CD4-positive, alpha-beta T cell treated with Interleukin-6 for 4 hours (primary cell): ENCODE results near the gene COX20.
"Not testable (repeated sequence)": the region's sequence is repeated elsewhere in the genome, so short reads cannot be mapped to it uniquely, and the experiment has no call there.

ENCODE experiments used
- DNase-seq: peaks from one replicate; pipeline ENCODE4 v3.0.0-alpha.2; 2020; ENCODE audit warnings: mixed read lengths

Gene COX20

DNA sequence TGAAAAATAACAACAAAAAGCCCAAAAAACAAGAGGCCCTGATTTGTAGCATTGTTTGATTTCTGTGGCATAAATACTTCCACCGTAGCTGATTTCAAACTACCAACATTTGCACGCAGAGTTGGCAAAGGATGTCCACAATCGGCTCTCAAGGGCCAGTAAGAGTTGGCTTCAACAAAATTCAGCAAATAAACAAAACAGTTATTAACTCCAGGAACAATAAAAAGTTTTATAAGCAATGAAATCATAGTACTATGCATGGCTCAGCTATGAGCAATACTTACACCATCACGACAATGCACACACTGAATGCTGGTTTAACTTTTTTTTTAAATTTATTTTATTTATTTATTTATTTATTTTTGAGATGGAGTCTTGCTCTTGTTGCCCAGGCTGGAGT, 8.7 kb upstream of the COX20 start:
- DNase-seq: no peak

DNA sequence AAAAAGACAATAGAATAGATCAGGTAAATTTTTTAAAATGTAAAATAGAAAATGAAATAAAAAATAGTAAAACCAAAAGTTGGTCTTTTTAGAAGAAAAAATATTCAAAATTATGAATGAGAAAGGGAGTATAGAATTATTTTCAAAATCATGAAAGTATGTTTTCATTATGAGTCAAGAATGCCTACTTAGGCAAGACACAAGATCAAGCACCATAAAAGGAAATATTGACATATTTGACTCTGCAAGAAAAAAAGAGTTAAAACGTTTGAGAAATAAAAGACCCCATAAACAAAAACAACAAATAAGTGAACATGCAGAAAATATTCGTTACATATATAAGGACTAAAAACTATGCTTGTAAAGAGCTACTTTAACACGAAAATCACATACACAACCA, 4.8 kb upstream of the COX20 start:
- no peak for DNase-seq

DNA sequence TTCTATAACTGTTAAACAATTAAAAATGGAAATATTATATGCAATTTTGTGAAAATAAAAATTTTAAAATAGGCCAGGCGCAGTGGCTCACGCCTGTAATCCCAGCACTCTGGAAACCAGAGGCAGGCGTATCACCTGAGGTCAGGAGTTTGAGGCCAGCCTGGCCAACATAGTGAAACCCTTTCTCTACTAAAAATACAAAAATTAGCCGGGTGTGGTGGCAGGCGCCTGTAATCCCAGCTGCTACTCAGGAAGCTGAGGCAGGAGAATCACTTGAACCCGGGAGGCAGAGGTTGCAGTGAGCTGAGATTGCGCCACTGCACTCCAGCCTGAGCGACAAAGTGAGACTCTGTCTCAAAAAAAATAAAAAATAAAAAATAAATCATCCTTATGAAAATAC, 2.2 kb upstream of the COX20 start:
- DNase-seq: not testable (repeated sequence)

DNA sequence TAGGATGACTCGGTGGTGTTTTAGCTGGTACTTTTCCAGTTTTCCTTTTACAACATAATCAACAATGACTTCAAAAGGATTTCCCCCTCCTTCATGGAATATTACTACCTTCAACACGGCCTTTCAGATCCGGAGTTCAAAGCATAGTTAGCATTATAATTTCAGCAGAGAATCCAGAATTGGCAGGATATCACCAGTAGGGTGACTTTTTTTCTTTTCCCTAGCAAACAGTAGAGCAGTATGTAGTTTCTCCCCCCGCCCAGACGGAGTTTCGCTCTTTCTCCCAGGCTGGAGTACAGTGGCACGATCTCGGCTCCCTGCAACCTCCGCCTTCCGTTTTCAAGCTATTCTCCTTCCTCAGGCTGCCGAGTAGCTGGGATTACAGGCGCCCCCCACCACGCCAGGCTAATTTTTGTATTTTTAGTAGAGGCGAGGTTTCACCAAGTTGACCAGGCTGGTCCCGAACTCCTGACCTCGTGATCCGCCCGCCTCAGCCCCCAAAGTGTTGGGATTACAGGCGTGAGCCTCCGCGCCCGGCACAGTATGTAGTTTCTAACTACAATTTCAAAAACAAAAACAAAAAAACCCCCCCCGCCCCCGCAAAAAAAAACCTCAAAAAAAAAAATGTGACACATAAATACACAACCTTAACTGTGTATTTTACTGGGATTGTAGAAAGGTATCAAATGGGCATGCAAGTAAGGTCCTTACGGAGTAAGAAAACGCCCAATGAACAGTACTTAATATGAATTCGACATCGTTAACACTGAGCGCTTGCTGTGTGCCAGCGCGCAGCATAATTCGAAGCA, 1.5 kb upstream of the COX20 start:
- peak; percentile 57 for DNase-seq

DNA sequence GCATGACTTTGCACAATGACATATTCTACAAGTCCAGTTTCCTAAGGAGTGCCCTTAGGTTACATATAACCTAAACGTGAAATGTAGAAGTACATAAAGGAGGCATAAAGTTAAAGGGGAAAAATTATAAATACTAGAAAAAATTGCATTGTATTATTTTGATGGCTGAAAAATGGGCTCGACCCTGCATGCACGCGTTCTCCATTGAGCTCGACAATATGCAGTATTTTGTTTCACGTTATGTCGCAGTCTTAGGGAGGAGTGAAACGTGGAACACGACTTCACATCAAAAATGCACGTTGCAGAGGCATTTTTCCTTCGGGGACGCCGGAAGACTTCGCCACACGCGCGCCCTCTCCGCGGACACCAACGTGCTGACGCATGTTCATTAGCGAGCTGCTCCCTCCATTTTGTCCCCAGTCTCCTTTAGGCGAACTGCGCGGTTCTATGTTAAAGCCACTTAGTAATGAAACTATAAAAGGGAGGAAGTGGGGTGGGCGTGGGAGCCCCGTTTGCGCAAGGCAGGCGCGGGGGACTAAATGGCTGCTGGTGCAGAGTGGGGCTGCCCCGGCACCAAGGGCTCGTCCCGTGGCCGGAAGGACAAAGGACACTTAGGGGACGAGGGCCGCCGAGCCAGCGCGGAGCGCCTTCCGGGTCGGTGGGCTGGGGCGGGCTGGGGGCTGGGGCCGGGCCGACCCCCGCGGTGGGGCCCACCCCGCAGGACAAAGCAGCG, 749 bp upstream of the COX20 start:
- peak; percentile 90 for DNase-seq

DNA sequence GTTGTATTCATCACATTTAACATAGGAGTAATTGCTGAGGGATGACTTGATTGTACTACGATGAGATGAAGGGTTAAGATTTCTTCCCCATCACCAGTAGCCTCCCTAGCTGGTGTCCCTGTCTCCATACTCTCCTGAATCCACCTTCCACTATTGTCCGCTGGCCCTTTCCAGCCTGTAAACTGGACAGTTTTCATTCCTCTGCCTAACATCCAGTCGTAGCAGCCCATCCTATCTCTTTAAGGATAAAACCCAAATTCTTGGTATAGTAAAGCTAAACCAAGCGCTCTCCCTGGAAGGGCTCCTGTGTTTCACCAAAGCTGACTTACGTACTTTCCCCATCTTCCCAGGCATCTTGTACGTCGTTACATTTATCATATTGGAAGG, 670 bp downstream of the COX20 start:
- DNase-seq: no peak

DNA sequence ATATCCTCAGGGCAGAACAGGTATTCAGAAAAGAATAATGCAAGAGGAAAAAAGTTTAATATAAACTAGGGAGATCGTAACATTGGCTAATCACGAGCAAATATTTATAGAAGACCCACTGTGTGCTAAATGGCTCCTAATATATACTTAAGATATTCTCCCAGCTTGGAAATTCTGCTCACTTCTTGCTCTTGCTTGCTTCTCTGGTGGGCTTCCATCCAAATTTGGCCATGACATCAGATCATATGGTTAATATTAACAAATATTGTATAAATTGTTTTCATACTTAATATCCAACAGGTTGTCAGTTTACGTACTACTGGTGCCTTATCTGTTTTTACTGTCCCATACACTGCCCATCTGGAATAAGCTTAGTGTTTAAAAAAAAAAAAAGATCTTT, 1.1 kb downstream of the COX20 start:
- DNase-seq: no peak

DNA sequence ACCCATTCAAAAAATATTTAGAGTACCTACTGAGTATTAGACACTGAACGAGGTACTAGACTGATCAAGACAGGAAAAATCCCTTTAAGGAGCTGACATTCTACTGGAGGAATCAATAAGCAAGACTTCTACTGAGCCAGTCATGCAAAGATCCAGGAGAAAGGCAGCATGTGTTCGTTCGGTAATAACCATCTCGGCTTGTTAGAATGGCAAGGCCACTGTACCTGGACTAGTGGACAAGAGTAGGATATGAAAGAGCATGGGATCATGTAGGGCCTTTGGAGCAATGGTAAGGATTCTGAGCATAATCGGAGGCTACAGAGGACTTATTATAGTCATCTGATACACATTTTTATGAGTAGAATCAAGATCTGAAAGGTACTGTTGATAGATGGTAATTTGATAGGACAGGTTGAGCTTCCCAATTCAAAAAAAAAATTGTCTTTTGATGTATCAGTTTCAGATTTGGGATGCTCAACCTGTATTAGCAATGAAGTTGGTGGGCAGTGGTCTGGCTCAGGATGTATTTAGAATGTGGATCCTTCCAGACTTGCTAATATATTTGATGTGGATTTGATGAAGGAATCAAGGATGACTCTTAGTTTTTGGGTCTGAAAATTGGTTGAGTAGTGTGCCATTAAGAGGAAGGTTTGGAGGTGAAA, 2.3 kb downstream of the COX20 start:
- no peak for DNase-seq

DNA sequence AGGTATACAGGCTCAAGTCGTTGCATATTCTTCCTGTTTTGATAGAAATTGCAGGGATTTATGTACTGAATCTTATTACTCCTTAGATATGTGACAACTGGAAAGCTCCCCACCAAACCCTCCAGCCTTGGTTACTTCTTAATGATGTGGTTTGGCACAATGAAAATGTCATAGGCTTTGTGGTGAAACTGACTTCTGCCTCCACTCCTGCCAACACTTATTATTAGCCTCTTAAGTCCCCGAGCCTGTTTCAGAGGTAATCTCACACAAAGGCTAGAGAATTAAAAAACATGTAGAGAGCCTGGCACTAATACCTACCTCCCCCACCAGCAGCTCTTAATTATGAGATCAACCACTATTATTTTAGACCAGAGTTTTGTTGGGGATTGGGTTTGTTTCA, 4.2 kb downstream of the COX20 start:
- no peak for DNase-seq

DNA sequence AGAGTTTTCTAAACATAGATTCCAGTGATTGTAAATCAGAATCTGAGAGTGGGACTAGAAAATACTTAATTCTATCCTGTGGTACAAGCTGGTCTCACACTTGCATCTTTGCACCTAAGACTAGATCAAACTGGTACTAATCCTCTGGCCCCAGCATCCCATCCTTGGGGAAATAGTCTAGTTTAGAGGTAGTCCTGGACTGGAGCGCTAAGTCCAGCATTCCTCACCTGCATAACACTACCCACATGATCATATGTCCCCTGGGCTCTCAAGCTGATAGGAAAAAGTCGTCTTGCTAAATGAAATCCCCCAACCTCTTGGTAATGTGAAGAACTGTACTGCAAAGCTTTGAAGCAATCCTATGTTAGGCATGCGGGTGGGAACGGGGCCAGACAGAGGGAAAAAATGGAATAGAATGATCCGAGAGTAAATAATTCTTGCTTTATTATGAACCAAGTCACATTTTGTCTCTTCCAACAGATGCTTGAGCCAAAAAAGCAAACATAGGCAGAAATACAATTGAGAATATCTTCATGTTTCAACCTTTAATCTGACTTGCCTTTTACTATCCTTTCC, 4.8 kb downstream of the COX20 start:
- no peak for DNase-seq

DNA sequence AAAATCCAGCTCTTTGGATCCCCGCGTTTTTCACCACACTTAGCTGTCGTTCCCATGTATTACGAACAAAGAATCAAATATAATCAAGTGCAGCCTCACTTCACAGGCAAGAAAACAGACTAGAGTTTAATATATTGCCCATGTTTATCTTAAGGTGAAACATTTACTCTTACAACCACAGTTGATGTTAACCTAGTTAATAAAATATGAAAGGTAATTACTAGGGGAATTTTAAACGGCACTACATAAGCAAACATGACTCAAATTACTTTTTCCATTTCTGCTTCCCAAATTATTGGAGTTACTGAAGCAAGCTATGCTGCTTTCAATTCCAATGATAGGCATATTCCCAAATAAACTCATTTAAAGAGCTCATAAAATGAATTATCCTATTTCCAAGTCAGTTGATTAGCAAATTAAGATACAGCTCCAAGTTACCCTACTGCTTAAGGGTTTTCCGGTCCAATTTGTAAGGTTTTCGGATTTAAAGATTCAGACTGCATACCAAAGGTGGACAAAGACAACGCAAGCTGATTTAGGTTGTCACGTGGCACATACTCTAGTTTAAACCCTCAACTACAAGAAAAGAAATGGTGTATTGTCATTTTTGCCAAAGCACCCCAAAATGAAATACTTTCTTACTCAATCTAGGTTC, 5.9 kb downstream of the COX20 start:
- DNase-seq: no peak

DNA sequence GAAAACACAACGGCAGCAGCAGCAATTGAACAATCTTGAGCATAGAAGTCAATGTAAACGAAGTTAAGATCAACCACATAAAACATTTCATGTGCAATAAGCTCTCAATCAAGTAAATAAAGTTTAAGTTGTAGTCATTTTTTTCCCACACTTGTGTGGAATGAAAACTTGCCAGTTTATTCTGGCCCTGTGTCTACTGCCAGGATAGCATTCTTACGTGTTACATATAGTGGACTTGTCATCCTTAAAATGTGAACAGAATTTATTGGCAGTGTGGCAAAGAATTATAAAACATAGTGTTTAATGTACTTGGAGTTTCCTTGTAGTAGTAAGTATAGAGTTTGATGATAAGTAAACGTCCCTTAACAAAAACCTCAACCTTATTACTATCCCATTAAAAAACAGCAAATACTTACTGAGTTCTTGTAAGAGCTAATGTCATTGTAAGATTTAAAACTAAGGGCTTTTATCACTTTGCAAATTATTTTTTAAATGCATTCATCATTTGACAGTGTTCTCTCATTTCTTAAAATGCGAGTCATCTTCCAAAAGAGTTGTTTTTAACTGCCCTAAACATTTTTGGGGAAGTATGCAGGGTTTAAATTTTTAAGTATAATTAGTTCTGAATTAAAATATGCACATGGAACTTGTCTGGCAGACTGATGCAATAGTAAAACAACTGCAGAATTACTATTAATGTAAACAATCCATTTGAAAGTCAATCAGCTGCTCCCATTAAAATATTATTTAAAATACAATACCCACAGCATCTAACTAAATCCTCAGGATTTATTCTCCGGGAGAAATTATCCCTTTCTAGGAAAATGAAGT, 7.9 kb downstream of the COX20 start:
- no peak for DNase-seq

DNA sequence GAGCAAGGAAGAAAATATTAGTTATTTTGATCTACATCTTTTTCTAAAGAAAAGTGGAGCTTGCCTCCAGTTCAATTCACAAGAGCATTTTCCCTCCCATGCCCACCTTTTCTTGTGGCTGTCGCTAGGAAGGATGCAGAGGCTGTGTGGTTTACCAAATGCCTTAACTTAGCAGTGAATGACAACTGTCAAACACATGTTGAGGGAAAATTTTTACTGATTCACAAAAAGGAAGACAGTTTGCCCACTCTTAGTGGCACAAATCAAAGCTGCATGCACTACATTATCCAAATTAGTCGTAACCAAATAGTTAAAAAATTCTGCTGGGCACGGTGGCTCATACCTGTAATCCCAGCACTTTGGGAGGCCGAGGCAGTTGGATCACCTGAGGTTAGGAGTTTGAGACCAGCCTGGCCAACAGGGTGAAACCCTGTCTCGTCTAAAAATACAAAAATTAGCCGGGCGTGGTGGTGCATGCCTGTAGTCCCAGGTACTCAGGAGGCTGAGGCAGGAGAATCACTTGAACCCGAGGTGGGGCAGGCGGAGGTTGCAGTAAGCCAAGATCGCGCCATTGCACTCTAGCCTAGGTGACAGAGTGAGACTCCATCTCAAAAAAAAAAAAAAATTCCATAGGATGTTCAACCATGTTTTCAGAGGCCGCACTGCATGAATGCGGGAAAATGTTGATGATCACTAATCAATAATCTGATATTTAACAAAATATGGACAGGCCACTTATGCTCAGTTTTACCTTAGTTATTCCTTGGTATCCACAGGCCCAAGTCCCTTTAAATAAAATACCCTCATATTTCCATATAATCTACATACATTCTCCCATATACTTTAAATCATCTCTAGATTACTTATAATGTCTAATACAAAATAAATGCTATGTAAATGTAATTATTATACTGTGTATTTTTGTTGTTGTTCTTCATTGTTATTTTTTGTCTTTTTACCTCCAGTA, 9.0 kb downstream of the COX20 start:
- no peak for DNase-seq

DNA sequence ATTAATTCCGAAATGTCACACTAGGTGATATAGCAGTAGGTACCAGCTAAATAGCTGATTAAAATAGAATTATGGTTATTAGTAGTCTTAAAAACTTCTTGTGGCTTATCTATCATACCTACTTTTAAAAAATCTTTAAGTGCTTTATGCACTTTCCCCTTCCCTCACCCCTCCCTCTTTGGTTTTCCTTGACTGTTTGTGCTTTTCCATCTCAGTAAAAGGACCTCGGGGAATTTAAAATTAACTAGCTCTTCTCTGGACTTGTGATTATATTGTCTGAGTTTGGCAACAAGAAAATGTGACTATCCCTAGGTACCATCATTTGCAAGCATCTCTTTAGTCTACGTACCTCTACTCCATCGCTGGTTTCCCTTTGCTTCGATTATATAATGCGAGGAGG, 11.2 kb downstream of the COX20 start:
- DNase-seq: no peak

DNA sequence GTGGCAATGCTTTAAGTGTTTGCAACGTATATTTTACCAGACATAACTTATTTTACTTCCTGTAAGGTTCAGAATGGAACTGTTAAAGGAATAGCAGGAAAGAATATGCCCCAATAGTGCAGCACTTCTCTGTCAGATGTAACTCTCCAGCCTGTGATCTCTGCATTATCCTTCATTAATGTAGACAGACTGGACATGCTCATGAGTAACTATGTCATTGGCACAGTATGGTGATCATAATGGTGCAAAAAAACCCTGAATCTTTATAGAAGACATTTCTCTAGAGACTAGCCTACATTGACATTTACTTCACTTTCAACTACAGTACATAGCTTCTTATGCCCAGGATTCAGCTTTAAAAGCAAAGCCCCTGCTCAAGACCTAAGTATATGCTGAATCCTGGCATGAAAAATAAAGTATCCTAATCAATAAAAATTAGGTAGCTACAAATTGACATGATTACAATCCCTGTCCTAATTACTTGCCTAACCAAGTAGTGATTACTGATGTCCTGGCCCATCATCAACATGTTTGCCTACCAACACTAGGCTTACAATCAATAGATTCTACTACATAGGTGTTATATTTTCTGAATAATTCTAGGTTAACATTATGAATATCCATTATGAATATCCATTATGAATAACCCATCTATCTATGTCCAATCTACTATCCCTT, 13.9 kb downstream of the COX20 start:
- DNase-seq: no peak

DNA sequence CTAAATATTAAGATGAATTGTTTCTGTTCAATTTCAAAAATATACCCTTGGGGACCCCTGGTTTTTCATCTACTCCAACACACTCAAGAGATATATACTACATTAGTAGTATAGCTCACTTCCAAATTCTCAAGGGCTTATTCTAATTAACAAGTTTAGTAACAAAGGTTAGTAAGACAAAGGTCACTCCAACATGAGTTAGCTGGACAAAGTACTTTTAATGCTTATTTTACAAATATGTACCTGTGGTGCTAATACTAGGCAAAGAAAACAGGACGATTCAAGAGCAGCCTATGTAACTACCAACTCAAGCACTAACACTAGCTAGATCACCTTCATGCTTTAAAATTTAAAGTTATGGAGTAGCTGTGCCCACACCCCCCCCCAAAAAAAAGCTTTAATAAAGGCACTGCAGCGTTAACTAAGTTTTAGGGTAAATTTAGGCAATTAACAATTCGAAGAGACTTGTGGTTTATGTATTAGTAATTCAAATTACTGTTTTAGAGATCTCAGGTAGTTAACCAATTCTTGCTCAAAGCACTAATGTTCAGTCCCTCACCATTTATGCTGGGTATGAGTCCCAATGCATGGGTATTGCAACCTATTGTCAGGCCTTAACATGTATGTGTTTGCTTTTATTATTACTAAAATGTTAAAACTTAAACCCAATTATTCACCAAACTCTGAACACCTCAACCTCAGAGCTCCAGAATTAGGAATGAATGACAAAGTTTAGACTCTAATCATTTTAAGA, 14.8 kb downstream of the COX20 start:
- DNase-seq: no peak

DNA sequence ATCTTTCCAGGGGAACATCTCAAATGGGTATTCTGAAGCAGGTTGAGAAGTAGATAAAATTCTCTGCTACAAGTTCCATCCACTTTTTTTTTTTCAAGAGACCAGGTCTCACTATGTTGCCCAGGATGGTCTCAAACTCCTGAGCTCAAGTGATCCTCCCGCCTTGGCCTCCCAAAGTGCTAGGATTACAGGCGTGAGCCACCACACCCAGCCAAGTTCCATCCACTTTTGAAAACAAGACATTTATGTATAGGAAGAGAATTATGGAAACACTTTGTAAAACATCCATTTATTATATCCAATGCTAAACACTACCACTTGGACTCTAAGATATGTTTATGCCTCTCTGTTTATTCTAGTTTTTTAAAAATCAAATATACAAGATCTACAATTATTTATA, 15.4 kb downstream of the COX20 start:
- no peak for DNase-seq

DNA sequence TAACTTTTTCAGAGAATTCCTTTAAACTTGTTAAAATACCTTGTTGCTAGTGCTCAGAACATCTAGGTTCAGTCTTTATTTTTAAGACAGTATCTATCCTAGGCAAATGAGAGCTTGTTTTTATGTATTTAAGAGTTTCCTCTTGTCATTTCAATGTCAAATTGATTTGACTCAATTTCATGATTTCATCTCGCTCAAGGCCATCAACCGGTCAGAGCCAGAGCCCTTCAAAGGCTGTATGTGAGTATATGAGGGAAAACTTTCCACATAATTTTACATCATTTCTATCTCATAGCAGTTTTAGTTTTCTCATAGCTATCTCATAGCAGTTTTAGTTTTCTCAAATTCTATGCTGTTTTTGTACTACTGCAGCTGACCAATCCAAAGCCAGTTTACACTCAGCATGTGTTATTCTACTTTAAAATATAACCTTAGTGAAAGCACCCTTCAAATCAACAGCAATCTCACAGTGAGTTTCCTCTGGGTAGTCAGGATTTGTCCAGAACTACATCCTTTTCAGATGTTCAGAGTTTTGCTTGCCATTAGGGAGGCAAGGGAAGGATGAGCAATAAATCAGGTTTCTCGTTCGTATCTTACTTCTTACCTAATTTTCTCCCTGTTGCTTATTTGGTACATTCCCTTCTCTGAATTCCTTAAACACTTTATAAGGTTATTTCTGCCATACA, 16.2 kb downstream of the COX20 start:
- no peak for DNase-seq

DNA sequence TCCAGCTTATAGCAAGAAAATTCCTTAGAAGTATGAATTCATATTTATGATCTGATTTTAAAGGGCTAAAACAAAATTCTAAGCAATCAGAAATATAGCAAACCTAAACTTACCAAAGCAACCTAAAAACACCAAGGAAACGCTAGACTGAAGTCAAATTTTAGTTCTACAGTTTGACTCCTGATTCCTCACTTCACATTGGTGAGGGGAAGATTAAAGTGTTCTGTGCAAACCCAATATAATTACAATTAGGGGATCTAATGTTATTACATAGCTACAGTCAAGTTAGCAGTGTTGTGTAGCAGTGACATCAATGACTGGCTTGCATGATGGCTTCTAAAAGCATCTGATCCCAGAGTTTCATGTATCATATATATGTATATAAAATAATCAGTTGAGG, 17.2 kb downstream of the COX20 start:
- DNase-seq: no peak
